Natural killer cell (primary cell): ENCODE data around the gene RARRES1. TPM values are rescaled to one million over a fixed set of nuclear protein-coding genes. Genes with fewer than 3 reads are reported as not detected.

Experiments used
- ATAC-seq, 3 donors: fragments of 150-1000 bp in 2 of 3; fragments of 200-7000 bp in 1 of 3; cut with Tn5 transposase; 1 replicate in 1 of 3; 2 replicates in 2 of 3; pipeline ENCODE4 v1.10.0; 2021; ENCODE audit warnings: mild to moderate bottlenecking in 2 of 3, moderate library complexity in 2 of 3
- DNase-seq, 2 donors: peaks; one replicate each; pipeline versions ENCODE4 v3.0.0 to v3.0.0-alpha.2; 2013 to 2021; ENCODE audit warnings: mixed read lengths in 1 of 2
- H3K27ac ChIP-seq: one replicate; pipeline ENCODE4 v1.5.1; 2013; ENCODE audit warnings: mild to moderate bottlenecking, low read length
- H3K27me3 ChIP-seq: one replicate; pipeline ENCODE4 v1.6.1; 2013; ENCODE audit warnings: low read length; ENCODE audit not compliant: control insufficient read depth, insufficient read depth
- H3K36me3 ChIP-seq: one replicate; pipeline ENCODE4 v1.6.1; 2013; ENCODE audit warnings: low read length; ENCODE audit not compliant: control insufficient read depth, insufficient read depth
- H3K4me1 ChIP-seq: one replicate; pipeline ENCODE4 v1.6.1; 2013; ENCODE audit warnings: low read length; ENCODE audit not compliant: control insufficient read depth, insufficient read depth
- H3K4me3 ChIP-seq: one replicate; pipeline ENCODE4 v1.5.1; 2013; ENCODE audit warnings: low read length
- H3K9me3 ChIP-seq: one replicate; pipeline ENCODE4 v1.6.1; 2013; ENCODE audit warnings: low read length; ENCODE audit not compliant: control insufficient read depth, insufficient read depth
- H3K27ac Mint-ChIP-seq, 2 donors: one replicate each; pipeline ENCODE4 v1.8.0; 2022; ENCODE audit warnings: mild to moderate bottlenecking in 2 of 2, mixed read lengths in 2 of 2, moderate library complexity in 1 of 2
- H3K27me3 Mint-ChIP-seq, 2 donors: one replicate each; pipeline ENCODE4 v1.8.0; 2022; ENCODE audit warnings: low read depth in 2 of 2, mixed read lengths in 2 of 2
- H3K36me3 Mint-ChIP-seq: one replicate; pipeline ENCODE4 v1.8.0; 2022; ENCODE audit warnings: mixed read lengths
- H3K4me1 Mint-ChIP-seq, 2 donors: one replicate each; pipeline ENCODE4 v1.8.0; 2022; ENCODE audit warnings: mixed read lengths in 2 of 2
- H3K4me3 Mint-ChIP-seq: one replicate; pipeline ENCODE4 v1.8.0; 2022; ENCODE audit warnings: mild to moderate bottlenecking, moderate library complexity, mixed read lengths
- H3K9me3 Mint-ChIP-seq, 2 donors: one replicate each; pipeline ENCODE4 v1.8.0; 2022; ENCODE audit warnings: mixed read lengths in 2 of 2
- CTCF ChIP-seq: fragments of 200-600 bp; IDR thresholded peaks from one replicate; pipeline ENCODE4 v1.8.0; 2022; ENCODE audit warnings: antibody characterized with exemption
- WGBS: methylation state at CpG from one replicate; pipeline ENCODE4 v1.1.7; 2013; ENCODE audit warnings: missing lambda C conversion rate; ENCODE audit not compliant: insufficient coverage; 5-methylcytosine and 5-hydroxymethylcytosine counted together
- intact Hi-C: fragments of 100-400 bp; cut with micrococcal nuclease; formaldehyde crosslinking; loops from one replicate; pipeline ENCODE4 v1.14.2; 2022
- total RNA-seq, 4 donors: library from RNA; stranded (reverse); fragments of 120-200 nt in 1 of 4; gene quantifications; one replicate each; pipeline versions ENCODE4 v1.2.3 to v1.2.4, GENCODE V29; 2013 to 2022

Gene RARRES1
- total RNA-seq, 3 donors from 2014 or later (not counting 1 experiment from before 2014, with no cell fraction given) = not detected

- H3K27me3 ChIP-seq = no peaks in the 10 kb centered on the region
- no peaks in the 10 kb centered on the region for H3K4me1 ChIP-seq
- no peaks in the 10 kb centered on the region for H3K9me3 ChIP-seq
- no peak for TF ChIP-seq CTCF
- Mint-ChIP-seq H3K27me3 (peaks cover 0 to 7% of the 10 kb centered on the region in 2 donors), H3K27ac (no peak overlapping the region), H3K4me3 (no peak overlapping the region), H3K9me3 (no peaks in the 10 kb centered on the region), H3K36me3 (no peaks in the 10 kb centered on the region), H3K4me1 (no peaks in the 10 kb centered on the region)
- intact Hi-C loops = no loop called here
- no peak for ATAC-seq
- DNase-seq = no peak
- no peak overlapping the region for H3K27ac ChIP-seq
- no peaks in the 10 kb centered on the region for H3K36me3 ChIP-seq
- WGBS = 58% methylated on average over 2 of the region's 4 CpGs
- no peak overlapping the region for H3K4me3 ChIP-seq
Measured at GRCh38 chr3:158762701-158763100, 30.4 kb upstream of the RARRES1 start.

- H3K9me3 ChIP-seq = no peaks in the 10 kb centered on the region
- H3K4me3 ChIP-seq = no peak overlapping the region
- Mint-ChIP-seq H3K4me1 (no peaks in the 10 kb centered on the region), H3K4me3 (no peak overlapping the region), H3K9me3 (no peaks in the 10 kb centered on the region), H3K27me3 (peaks cover 0 to 7% of the 10 kb centered on the region in 2 donors), H3K36me3 (no peaks in the 10 kb centered on the region), H3K27ac (no peak overlapping the region)
- H3K27me3 ChIP-seq = no peaks in the 10 kb centered on the region
- no peak for TF ChIP-seq CTCF
- H3K4me1 ChIP-seq = no peaks in the 10 kb centered on the region
- H3K36me3 ChIP-seq = no peaks in the 10 kb centered on the region
- ATAC-seq (no peak), DNase-seq (no peak)
- intact Hi-C loops = no loop called here
- no peak overlapping the region for H3K27ac ChIP-seq
- 81% methylated on average over 3 of the region's 3 CpGs for WGBS
Measured at GRCh38 chr3:158761350-158761749, 29.1 kb upstream of the RARRES1 start.

- Mint-ChIP-seq H3K9me3 (no peaks in the 10 kb centered on the region), H3K36me3 (no peaks in the 10 kb centered on the region), H3K27me3 (no peaks in the 10 kb centered on the region), H3K4me1 (no peaks in the 10 kb centered on the region), H3K27ac (no peak overlapping the region), H3K4me3 (no peak overlapping the region)
- no peaks in the 10 kb centered on the region for H3K27me3 ChIP-seq
- no peaks in the 10 kb centered on the region for H3K4me1 ChIP-seq
- H3K4me3 ChIP-seq = no peak overlapping the region
- no peak for ATAC-seq
- H3K9me3 ChIP-seq = no peaks in the 10 kb centered on the region
- TF ChIP-seq CTCF = no peak
- no peak for DNase-seq
- intact Hi-C loops = no loop called here
- no peak overlapping the region for H3K27ac ChIP-seq
- 83% methylated on average over 2 of the region's 2 CpGs for WGBS
- H3K36me3 ChIP-seq = no peaks in the 10 kb centered on the region
Measured at GRCh38 chr3:158755421-158755820, 23.2 kb upstream of the RARRES1 start.

- intact Hi-C loops = no loop called here
- no peaks in the 10 kb centered on the region for H3K4me1 Mint-ChIP-seq
- WGBS = 96% methylated on average over 5 of the region's 5 CpGs
- H3K27ac Mint-ChIP-seq = no peak overlapping the region
- H3K27me3 ChIP-seq = no peaks in the 10 kb centered on the region
- ATAC-seq (no peak), DNase-seq (no peak)
- H3K27ac ChIP-seq = no peak overlapping the region
- H3K4me3 ChIP-seq = no peak overlapping the region
- no peak overlapping the region for H3K4me3 Mint-ChIP-seq
- H3K36me3 ChIP-seq = no peaks in the 10 kb centered on the region
- H3K9me3 ChIP-seq = no peaks in the 10 kb centered on the region
- TF ChIP-seq CTCF = no peak
- H3K4me1 ChIP-seq = no peaks in the 10 kb centered on the region
- no peaks in the 10 kb centered on the region for H3K9me3 Mint-ChIP-seq
- H3K27me3 Mint-ChIP-seq = no peaks in the 10 kb centered on the region
- H3K36me3 Mint-ChIP-seq = no peaks in the 10 kb centered on the region
Measured at GRCh38 chr3:158753854-158754253, 21.6 kb upstream of the RARRES1 start.
